NCI-H128 (cell line): Measurements from ENCODE around the gene RBSN.
"Not testable (repeated sequence)": the region's sequence is repeated elsewhere in the genome, so short reads cannot be mapped to it uniquely, and the experiment has no call there.

Experiments
- DNase-seq: peaks from one replicate; lab custom pipeline; 2025; ENCODE audit not compliant: unreplicated experiment; lab: John Stamatoyannopoulos, UW

Gene RBSN

DNA sequence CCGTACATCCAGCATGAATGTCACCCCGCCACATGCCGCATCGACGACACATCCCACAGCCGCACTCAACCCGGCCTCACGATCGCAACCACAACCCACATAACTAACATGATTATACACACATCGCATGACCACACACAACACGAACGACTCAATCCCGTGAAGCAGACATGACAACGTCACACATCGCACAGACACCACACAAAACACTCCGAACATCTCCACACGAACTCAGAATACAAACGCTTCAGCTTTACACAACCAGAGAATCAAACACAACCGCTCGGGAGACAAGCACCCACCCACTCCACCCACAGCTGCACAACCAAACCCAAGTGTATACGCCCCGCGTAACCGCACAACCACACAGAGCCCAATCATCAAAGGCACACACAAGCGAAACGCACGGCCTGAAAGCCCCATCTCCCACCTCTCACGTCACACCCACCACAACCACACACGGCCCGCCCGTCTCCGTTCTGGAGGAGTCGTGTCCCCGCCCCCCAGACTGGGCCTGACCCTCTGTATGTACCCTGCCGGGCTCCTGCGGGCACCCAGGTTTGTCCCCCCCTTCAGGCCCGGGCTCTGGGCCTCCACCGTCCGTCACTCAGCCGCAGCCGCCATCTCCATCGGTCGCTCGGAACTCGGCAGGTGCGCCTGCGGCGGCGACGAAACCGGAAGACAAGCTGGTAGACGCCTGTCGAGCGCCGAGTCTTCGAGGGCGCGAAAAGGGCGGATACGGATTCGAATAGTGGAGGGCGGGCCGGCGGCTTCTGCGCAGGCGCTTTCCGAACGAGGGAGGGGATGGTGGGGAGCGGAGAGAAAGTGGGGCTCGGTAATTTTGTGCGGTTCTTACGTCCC is at the start of gene RBSN:
Gene RBSN (minus strand): TSS at position 646 of the 861 bp plus-strand sequence. CDS start 3,028 bp downstream, outside the sequence.
- DNase-seq: peak; percentile 66

- DNase-seq: no peak
Observed at GRCh38 chr3:15148614-15149013, 49.7 kb upstream of the RBSN start.

- not testable (repeated sequence) for DNase-seq
Observed at GRCh38 chr3:15136885-15137284, 37.9 kb upstream of the RBSN start.

DNA sequence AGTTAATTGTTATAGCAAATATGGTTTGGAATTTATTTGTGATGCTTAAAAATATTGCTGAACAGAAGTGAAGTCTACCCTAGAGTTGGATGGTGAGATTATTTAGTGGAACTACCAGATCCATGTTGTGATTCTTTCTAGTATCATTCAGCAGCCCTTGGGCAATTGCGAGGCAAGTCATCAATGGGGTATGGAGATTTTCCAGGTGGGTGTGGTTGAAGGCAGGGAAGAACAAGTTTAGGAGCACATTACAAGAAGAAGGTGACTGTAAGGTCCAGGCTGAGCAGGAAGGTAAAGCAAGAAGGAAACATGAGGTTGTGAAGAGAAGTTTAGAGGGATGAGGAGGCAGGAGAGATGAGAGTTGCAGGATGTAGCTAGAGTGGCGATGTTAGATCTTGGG is 36.0 kb upstream of the RBSN start:
- DNase-seq: not testable (repeated sequence)

DNA sequence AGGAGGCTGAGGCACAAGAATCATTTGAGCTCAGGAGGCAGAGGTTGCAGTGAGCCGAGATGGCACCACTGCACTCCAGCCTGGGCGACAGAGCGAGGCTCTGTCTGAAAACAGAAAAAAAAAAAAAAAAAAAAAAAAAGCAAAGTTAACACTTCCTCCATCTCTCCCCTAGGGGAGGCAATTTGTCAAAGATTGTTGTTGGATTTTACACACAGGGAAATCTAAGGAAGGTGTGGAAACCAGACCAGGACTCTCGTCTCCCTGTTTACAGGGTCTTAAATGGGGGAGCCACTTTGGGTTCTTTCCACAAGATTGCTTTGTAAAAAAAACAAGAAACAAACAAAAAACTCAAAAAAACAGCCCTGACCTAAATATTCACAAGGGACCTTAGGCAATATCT is 29.5 kb upstream of the RBSN start:
- not testable (repeated sequence) for DNase-seq

- not testable (repeated sequence) for DNase-seq
Observed at GRCh38 chr3:15126975-15127374, 28.0 kb upstream of the RBSN start.

- no peak for DNase-seq
Observed at GRCh38 chr3:15122398-15122797, 23.4 kb upstream of the RBSN start.

GRCh38 chr3:15121936-15122335 is 23.0 kb upstream of the RBSN start:
- DNase-seq: no peak

- DNase-seq: no peak
Observed at GRCh38 chr3:15120986-15121385, 22.0 kb upstream of the RBSN start.

GRCh38 chr3:15117011-15117410 is 18.1 kb upstream of the RBSN start:
- no peak for DNase-seq

- DNase-seq: no peak
Observed at GRCh38 chr3:15116032-15116669, 17.2 kb upstream of the RBSN start.

DNA sequence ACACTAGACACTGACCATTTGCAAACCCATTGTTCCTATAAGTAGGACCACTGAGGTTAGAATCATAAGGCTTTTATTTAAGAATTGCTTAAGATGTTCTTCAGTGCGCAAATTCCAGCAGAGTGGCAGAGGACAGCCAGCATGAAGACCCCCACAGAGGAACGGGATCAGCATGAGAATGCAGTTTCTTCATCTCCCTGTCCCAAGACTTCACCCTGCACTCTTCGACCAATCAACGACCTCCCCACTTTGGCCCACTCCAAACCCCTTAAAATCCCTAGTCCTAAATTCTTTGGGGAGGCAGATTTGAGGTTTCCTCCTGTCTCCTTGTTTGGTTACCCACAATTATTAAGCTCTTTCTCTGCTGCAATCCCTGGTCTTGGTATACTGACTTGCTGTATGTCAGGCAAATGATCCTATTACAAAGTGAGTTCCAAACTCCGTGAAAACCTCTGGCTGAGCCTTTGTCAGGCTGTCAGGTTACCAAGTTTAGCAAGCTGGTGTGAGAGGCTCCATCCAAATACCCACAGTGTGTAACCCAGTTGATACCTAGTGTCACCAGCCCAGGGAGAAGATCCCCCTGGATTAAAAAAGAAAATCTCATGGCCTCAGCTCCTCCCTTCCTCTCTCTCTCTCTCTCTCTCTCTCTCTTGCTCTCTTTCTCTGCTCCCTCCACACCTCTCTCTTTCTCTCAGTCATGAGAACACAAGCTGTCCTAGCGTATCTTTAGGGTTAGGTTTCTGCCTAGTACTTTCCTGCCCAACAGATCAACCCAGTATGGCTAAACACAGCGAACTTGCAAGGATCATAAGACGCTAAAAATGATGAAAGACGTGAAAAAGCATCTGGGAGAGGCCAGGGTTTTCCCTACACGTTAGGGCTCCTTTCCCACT is 15.8 kb upstream of the RBSN start:
- DNase-seq: no peak

DNA sequence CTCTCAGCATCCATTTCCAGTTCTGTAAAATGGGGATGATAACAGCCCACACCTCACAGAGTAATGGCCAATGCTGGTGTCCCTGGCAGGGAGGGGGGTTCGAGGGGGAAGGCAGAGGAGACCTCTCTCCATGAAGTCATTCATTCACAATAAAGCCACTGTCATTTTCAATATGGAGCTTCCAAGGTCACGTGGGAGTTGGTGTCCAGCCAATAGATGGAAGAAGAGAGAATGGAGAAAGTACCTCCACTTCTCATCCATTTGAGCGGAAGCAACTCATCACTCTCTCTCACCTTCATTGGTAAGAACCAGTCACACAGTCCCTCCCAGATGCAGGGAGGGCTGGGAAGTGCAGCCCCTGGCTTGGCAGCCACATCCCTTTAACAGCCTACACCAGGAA is 14.9 kb upstream of the RBSN start:
- no peak for DNase-seq

DNA sequence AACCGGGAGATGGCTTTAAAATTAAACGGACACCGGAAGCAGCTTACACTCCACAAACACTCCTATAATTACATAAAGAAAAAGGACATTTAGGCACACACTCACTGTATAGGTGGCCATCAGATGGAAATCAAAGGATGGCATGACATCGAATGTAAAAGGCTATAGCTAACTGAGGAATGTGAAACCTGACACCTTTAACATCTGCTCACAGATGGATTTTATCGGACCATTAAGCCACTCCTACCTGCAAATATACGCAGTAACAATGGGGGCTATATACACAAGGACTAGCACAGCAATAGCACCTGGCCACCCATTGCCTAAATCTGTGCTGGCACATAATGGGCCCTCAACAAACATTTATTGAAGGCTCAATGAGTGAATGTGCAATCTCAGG is 14.5 kb upstream of the RBSN start:
- no peak for DNase-seq

- DNase-seq: no peak
Observed at GRCh38 chr3:15112011-15112410, 13.1 kb upstream of the RBSN start.

DNA sequence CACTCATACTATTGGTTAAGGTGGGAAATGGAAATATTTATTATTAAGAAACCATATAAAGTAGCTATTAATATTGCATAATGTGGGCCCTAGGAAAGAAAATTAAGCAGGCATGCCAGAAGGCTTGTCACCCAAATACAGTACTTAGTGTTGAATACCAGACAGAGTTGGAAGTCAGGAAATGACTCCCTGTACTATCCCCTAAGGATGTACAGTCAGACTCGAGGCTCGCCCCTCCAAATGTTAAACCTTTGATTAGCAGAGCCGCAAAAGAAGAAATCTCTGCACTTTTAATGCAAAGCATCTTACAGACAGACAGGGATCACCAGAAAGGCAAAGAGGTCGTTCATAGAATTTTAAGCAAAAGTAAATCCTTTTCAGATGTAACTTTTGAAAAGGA is 11.3 kb upstream of the RBSN start:
- no peak for DNase-seq

DNA sequence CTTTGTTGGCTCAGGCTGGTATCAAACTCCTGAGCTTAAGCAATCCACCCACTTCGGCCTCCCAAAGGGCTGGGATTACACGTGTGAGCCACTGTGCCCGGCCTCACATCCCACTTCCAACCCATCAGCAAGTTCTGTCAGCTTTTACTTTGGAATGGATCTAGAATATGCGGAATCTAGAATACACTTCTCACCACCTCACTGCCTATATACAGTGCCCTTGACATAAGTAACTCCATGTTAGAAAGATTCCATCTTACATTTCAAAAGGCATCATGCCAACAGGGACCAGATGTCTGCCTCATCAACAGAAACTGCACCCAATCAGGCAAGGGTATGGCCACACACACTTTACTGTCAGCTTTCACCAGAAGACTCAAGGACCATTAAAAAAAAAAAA is 9.9 kb upstream of the RBSN start:
- DNase-seq: no peak

GRCh38 chr3:15108082-15108545 is 9.2 kb upstream of the RBSN start:
- DNase-seq: peak; percentile 50

DNA sequence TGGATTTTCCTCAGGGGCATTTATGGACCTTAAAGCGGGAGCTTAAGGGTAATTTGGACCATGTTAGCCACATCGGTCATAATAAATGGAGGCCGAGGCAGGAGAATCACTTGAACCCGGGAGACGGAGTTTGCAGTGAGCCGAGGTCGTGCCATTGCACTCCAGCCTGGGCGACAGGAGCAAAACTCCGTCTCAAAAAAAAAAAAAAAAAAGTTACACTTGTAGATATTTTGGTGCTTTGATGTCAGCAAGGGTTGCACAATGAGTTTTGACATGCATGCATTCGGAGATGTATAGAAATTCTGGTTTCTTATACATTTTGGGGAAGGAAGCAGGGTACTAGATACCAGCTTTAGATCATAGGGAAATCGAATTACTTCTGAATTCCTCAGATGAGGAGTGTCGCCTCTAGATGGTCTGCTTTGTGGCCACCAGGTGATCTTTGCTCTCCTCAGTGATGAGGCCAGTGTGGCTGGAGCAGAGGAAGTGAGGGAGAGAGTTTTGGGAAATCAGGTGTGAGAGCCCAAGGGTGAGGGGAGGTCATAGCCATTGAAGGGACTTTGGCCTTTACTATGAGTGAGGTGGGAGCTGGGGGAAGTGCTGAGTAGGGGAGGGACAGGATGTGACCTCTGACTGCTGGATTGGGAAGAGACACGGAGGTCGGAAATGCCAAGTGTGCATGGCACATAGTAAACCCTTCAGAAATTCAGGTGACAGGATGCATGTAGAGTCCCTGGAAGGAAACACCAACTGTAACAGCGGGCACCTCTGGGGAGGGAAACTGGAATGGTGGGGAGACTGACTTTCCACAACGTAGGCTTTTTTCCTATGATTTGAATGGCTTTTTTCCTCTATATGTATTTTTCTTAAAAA is 8.4 kb upstream of the RBSN start:
- DNase-seq: no peak

DNA sequence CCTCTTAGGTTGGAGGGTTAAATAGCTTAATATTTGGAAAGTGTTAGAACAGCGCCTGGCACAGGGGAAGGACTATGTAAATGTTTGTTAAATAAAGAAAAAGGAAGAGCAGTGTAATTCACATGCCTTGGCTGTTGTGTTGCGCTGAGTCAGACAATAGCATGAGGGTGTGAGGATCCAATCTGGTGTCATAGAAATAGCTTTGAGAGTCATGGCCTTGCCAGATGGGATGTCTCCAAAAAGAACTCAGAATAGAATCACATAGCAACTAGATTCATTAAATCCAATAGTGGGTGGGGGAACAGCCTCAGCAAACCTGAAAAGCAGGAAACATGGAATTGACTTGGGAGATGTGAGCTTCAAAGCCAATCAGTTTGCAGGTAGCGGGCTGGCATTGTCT is 3.9 kb upstream of the RBSN start:
- DNase-seq: no peak
